ENCODE measurements around the gene DOCK10. TPM values are rescaled to one million over a fixed set of nuclear protein-coding genes. Genes with fewer than 3 reads are reported as not detected.

Gene DOCK10
- total RNA-seq, 4 donors from 2014 or later, result 8.3 to 47.4 (median 18.3) TPM

DNA sequence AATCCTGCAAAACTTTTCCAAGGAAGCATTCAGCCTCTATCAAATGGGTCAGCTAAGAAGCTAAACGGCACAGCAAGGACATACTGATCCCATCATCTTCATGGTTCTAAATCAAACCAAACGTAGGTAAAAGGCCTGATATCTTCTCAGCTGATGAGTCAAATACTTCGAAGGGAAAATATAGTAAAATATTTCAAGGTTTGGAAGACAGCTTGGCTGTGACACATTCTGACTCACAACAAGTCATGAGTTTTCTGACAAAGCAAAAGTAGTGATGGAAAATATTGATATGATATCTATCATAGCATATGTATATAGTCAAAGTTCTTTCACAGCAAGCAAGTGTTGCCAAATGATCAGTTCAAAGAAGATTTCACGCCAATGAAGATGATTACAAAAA lies 31.5 kb downstream of the DOCK10 start:
- TF ChIP-seq, protein P1, sequence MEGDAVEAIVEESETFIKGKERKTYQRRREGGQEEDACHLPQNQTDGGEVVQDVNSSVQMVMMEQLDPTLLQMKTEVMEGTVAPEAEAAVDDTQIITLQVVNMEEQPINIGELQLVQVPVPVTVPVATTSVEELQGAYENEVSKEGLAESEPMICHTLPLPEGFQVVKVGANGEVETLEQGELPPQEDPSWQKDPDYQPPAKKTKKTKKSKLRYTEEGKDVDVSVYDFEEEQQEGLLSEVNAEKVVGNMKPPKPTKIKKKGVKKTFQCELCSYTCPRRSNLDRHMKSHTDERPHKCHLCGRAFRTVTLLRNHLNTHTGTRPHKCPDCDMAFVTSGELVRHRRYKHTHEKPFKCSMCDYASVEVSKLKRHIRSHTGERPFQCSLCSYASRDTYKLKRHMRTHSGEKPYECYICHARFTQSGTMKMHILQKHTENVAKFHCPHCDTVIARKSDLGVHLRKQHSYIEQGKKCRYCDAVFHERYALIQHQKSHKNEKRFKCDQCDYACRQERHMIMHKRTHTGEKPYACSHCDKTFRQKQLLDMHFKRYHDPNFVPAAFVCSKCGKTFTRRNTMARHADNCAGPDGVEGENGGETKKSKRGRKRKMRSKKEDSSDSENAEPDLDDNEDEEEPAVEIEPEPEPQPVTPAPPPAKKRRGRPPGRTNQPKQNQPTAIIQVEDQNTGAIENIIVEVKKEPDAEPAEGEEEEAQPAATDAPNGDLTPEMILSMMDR (IDR thresholded peaks at IDR 0.05; ENCODE audit: low read depth), result no peak

DNA sequence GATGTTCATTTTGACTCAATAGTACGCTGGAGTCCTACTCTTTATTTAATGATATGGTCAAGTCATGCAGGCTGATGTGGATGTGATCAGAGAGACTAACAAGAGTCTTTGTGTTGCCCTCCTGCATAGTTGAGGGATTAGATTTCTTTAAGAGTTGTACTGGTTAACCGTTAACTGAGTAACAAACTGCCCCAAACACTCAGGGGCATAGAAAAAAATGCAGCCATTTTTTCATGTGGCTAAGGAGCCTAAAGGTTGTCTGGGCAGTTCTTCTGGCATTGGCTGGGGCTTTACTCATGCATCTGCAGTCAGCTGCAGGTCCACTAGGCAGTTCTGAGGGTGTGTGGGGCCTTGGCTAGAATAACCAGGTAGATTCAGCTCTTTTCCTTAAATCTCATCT lies 32.5 kb downstream of the DOCK10 start:
- TF ChIP-seq, protein P1 (IDR thresholded peaks at IDR 0.05; ENCODE audit: low read depth), result no peak

DNA sequence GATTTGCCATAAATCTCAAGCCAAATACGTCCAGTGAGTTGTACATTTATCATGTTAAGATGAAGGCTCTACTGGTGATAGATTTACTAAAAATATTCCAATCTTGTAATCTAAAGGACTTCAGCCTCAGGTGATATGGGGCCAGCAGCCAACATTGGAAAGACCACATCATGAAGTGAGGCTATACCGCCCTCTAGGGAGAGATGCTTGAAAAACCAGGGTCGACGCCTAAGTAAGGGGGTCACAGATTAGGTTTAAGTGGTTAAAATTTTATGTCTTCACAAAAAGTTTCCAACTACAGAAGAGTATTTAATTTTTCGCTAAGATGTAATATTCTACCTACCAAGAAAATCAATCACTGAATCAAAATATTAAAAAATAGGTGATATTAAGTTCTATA lies 33.3 kb downstream of the DOCK10 start:
- TF ChIP-seq, protein P1 (IDR thresholded peaks at IDR 0.05; ENCODE audit: low read depth), result no peak

DNA sequence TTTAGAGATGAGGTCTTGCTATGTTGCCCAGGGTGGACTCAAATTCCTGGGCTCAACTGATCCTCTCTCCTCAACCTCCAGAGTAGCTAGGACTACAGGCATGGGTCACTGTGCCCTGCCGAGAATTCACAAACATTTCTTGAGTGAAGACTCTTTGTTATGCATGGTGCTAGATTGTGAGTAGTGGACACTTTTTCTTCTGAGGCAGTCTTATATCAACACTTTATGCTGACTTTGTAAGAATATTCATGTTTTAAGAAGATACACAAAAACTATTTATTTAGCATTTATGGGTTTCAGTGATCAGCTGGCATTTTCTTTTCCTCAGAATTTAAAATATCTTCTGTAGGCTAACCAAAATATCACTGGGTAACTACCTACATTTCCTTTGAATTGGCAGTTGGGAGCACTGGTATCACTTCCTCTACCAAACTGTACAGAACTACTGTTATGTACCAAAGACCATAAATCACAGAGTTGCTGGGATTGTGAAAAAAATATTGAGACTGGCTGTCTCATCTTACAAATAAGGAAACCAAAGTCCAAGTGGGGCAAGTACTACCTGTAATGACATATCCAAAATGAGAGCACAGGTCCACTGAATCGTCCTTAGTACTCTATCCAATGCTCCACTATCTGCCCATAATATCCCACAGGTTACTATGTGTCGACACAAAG lies 34.0 kb downstream of the DOCK10 start:
- TF ChIP-seq, protein P1 (IDR thresholded peaks at IDR 0.05; ENCODE audit: low read depth), result no peak

DNA sequence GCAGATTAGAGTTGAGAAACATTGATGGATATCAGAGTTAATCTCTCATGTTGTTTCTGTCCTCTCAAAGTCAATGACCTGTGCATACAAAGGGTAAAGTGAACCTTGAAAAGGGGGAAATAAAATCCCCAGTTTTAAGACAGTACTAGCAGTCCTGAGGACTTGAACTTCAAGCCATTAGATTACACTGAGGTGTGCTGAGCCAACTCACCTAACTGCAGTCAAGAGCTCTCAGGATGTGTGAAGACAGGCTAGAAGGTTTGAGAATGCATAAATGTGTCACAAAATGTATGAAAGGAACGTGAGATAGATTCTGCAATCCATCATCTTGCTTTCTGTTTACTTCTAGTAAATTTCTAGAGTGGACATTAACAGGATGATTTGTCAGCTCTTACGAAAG lies 35.5 kb downstream of the DOCK10 start:
- TF ChIP-seq, protein P1 (IDR thresholded peaks at IDR 0.05; ENCODE audit: low read depth), result no peak

DNA sequence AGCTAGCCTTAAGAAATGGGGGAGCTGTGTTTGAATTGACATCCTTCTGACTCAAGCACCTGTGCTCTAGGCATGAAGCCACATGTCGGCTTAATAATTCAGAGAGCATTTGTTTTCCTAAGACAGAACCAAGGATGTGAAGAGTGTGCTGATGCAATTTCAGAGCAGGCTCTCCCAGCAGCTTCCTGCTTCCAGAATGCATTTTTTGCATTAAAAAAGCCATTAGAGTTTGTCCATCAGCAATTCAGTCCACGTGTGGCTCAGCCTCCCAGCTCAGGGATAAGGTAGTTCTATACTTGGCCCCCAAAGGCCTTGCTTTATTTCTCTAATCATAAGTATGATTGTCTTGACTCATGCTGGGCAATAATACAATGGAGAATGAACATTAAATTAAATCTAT lies 37.7 kb downstream of the DOCK10 start:
- TF ChIP-seq, protein P1 (IDR thresholded peaks at IDR 0.05; ENCODE audit: low read depth), result no peak

DNA sequence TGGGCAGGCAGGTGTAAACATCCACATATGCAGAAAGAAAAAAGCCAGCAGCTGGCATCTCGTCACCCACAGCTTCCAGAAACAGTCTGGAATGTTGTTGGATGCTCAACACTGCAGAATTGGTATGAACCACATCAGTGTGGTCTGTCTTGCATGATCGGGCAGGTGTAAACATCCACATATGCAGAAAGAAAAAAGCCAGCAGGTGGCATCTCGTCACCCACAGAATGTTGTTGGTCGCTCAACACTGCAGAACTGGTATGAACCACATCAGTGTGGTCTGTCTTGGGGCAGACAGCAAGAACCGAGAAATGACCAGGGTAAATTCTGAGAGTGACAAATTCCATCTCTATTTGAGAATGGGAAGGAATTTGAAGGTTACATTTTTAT lies 39.6 kb downstream of the DOCK10 start:
- TF ChIP-seq, protein P1 (IDR thresholded peaks at IDR 0.05; ENCODE audit: low read depth), result no peak
